ENCODE data around the gene ROBO1. TPM values are rescaled to one million over a fixed set of nuclear protein-coding genes. Genes with fewer than 3 reads are reported as not detected.

Gene ROBO1
- total RNA-seq, 2 experiments from 2014 or later, result 3.0 to 3.1 TPM

GRCh38 chr3:78937475-78937874 lies 830.3 kb downstream of the ROBO1 start:
- Mint-ChIP-seq H3K9me3 (ENCODE audit: insufficient read depth) (no peaks in the 10 kb centered on the region), H3K36me3 (ENCODE audit: low read depth) (no peaks in the 10 kb centered on the region), H3K4me3 (no peak overlapping the region), H3K27me3 (ENCODE audit: low read depth) (no peaks in the 10 kb centered on the region), H3K4me1 (ENCODE audit: low read depth) (no peaks in the 10 kb centered on the region), H3K27ac (no peak overlapping the region)
- CTCF ChIA-PET, result no interaction called here
- ATAC-seq (no peak), DNase-seq (no peak)
- POLR2A ChIA-PET, result no interaction called here

- CTCF ChIA-PET, result no interaction called here
- Mint-ChIP-seq H3K4me1 (ENCODE audit: low read depth) (no peaks in the 10 kb centered on the region), H3K27me3 (ENCODE audit: low read depth) (no peaks in the 10 kb centered on the region), H3K9me3 (ENCODE audit: insufficient read depth) (no peaks in the 10 kb centered on the region), H3K36me3 (ENCODE audit: low read depth) (no peaks in the 10 kb centered on the region), H3K4me3 (no peak overlapping the region), H3K27ac (no peak overlapping the region)
- no peak for ATAC-seq
- POLR2A ChIA-PET, result no interaction called here
- no peak for DNase-seq
Observed at GRCh38 chr3:78927759-78928158, 840.0 kb downstream of the ROBO1 start.

GRCh38 chr3:78926523-78926922 lies 841.3 kb downstream of the ROBO1 start:
- H3K36me3 Mint-ChIP-seq (ENCODE audit: low read depth), result no peaks in the 10 kb centered on the region
- CTCF ChIA-PET, result no interaction called here
- no peaks in the 10 kb centered on the region for H3K9me3 Mint-ChIP-seq (ENCODE audit: insufficient read depth)
- DNase-seq (no peak), ATAC-seq (no peak)
- no peaks in the 10 kb centered on the region for H3K4me1 Mint-ChIP-seq (ENCODE audit: low read depth)
- no peaks in the 10 kb centered on the region for H3K27me3 Mint-ChIP-seq (ENCODE audit: low read depth)
- no peak overlapping the region for H3K4me3 Mint-ChIP-seq
- POLR2A ChIA-PET, result no interaction called here
- no peak overlapping the region for H3K27ac Mint-ChIP-seq

GRCh38 chr3:78924711-78925110 lies 843.1 kb downstream of the ROBO1 start:
- Mint-ChIP-seq H3K4me3 (no peak overlapping the region), H3K36me3 (ENCODE audit: low read depth) (no peaks in the 10 kb centered on the region), H3K4me1 (ENCODE audit: low read depth) (no peaks in the 10 kb centered on the region), H3K27me3 (ENCODE audit: low read depth) (no peaks in the 10 kb centered on the region), H3K9me3 (ENCODE audit: insufficient read depth) (no peaks in the 10 kb centered on the region), H3K27ac (no peak overlapping the region)
- ChIA-PET POLR2A (no interaction called here), CTCF (no interaction called here)
- DNase-seq (no peak), ATAC-seq (no peak)

GRCh38 chr3:78919021-78919755 lies 848.6 kb downstream of the ROBO1 start:
- DNase-seq, result no peak
- ChIA-PET CTCF (interaction anchor here (0.8 kb wide), 1 partner anchor 188 kb away, joined by 3 read pairs; no protein-coding TSS in a partner anchor), POLR2A (no interaction called here)
- no peaks in the 10 kb centered on the region for H3K4me1 Mint-ChIP-seq (ENCODE audit: low read depth)
- no peak for ATAC-seq
- H3K36me3 Mint-ChIP-seq (ENCODE audit: low read depth), result no peaks in the 10 kb centered on the region
- no peak overlapping the region for H3K4me3 Mint-ChIP-seq
- no peaks in the 10 kb centered on the region for H3K9me3 Mint-ChIP-seq (ENCODE audit: insufficient read depth)
- H3K27ac Mint-ChIP-seq, result no peak overlapping the region
- H3K27me3 Mint-ChIP-seq (ENCODE audit: low read depth), result no peaks in the 10 kb centered on the region

- Mint-ChIP-seq H3K4me1 (ENCODE audit: low read depth) (no peaks in the 10 kb centered on the region), H3K27me3 (ENCODE audit: low read depth) (no peaks in the 10 kb centered on the region), H3K36me3 (ENCODE audit: low read depth) (no peaks in the 10 kb centered on the region), H3K27ac (no peak overlapping the region), H3K4me3 (no peak overlapping the region), H3K9me3 (ENCODE audit: insufficient read depth) (no peaks in the 10 kb centered on the region)
- CTCF ChIA-PET, result no interaction called here
- DNase-seq (no peak), ATAC-seq (no peak)
- POLR2A ChIA-PET, result no interaction called here
Observed at GRCh38 chr3:78918361-78919020, 849.3 kb downstream of the ROBO1 start.

GRCh38 chr3:78917536-78917935 lies 850.3 kb downstream of the ROBO1 start:
- DNase-seq, result no peak
- H3K9me3 Mint-ChIP-seq (ENCODE audit: insufficient read depth), result no peaks in the 10 kb centered on the region
- no peak for ATAC-seq
- H3K4me1 Mint-ChIP-seq (ENCODE audit: low read depth), result no peaks in the 10 kb centered on the region
- POLR2A ChIA-PET, result no interaction called here
- H3K4me3 Mint-ChIP-seq, result no peak overlapping the region
- H3K36me3 Mint-ChIP-seq (ENCODE audit: low read depth), result no peaks in the 10 kb centered on the region
- H3K27ac Mint-ChIP-seq, result no peak overlapping the region
- H3K27me3 Mint-ChIP-seq (ENCODE audit: low read depth), result no peaks in the 10 kb centered on the region
- CTCF ChIA-PET, result no interaction called here

- no peaks in the 10 kb centered on the region for H3K4me1 Mint-ChIP-seq (ENCODE audit: low read depth)
- ChIA-PET POLR2A (no interaction called here), CTCF (no interaction called here)
- H3K27ac Mint-ChIP-seq, result no peak overlapping the region
- DNase-seq (no peak), ATAC-seq (no peak)
- no peaks in the 10 kb centered on the region for H3K36me3 Mint-ChIP-seq (ENCODE audit: low read depth)
- H3K4me3 Mint-ChIP-seq, result no peak overlapping the region
- no peaks in the 10 kb centered on the region for H3K9me3 Mint-ChIP-seq (ENCODE audit: insufficient read depth)
- H3K27me3 Mint-ChIP-seq (ENCODE audit: low read depth), result no peaks in the 10 kb centered on the region
Observed at GRCh38 chr3:78913711-78914110, 854.1 kb downstream of the ROBO1 start.

GRCh38 chr3:78912687-78913086 lies 855.1 kb downstream of the ROBO1 start:
- DNase-seq (no peak), ATAC-seq (no peak)
- POLR2A ChIA-PET, result no interaction called here
- no peaks in the 10 kb centered on the region for H3K9me3 Mint-ChIP-seq (ENCODE audit: insufficient read depth)
- no peak overlapping the region for H3K4me3 Mint-ChIP-seq
- H3K27ac Mint-ChIP-seq, result no peak overlapping the region
- H3K36me3 Mint-ChIP-seq (ENCODE audit: low read depth), result no peaks in the 10 kb centered on the region
- no peaks in the 10 kb centered on the region for H3K4me1 Mint-ChIP-seq (ENCODE audit: low read depth)
- H3K27me3 Mint-ChIP-seq (ENCODE audit: low read depth), result no peaks in the 10 kb centered on the region
- CTCF ChIA-PET, result no interaction called here

GRCh38 chr3:78912259-78912658 lies 855.5 kb downstream of the ROBO1 start:
- Mint-ChIP-seq H3K36me3 (ENCODE audit: low read depth) (no peaks in the 10 kb centered on the region), H3K27me3 (ENCODE audit: low read depth) (no peaks in the 10 kb centered on the region), H3K4me3 (no peak overlapping the region), H3K9me3 (ENCODE audit: insufficient read depth) (peaks cover 3% of the 10 kb centered on the region), H3K4me1 (ENCODE audit: low read depth) (no peaks in the 10 kb centered on the region), H3K27ac (no peak overlapping the region)
- POLR2A ChIA-PET, result no interaction called here
- CTCF ChIA-PET, result no interaction called here
- ATAC-seq (no peak), DNase-seq (no peak)

GRCh38 chr3:78911394-78911793 lies 856.4 kb downstream of the ROBO1 start:
- no peak overlapping the region for H3K4me3 Mint-ChIP-seq
- H3K27me3 Mint-ChIP-seq (ENCODE audit: low read depth), result no peaks in the 10 kb centered on the region
- H3K27ac Mint-ChIP-seq, result no peak overlapping the region
- H3K4me1 Mint-ChIP-seq (ENCODE audit: low read depth), result no peaks in the 10 kb centered on the region
- ChIA-PET CTCF (no interaction called here), POLR2A (no interaction called here)
- peaks cover 7% of the 10 kb centered on the region for H3K9me3 Mint-ChIP-seq (ENCODE audit: insufficient read depth)
- ATAC-seq (no peak), DNase-seq (no peak)
- no peaks in the 10 kb centered on the region for H3K36me3 Mint-ChIP-seq (ENCODE audit: low read depth)

GRCh38 chr3:78908236-78908635 lies 859.6 kb downstream of the ROBO1 start:
- H3K4me1 Mint-ChIP-seq (ENCODE audit: low read depth), result no peaks in the 10 kb centered on the region
- H3K27me3 Mint-ChIP-seq (ENCODE audit: low read depth), result no peaks in the 10 kb centered on the region
- CTCF ChIA-PET, result no interaction called here
- no peaks in the 10 kb centered on the region for H3K36me3 Mint-ChIP-seq (ENCODE audit: low read depth)
- no peak overlapping the region for H3K4me3 Mint-ChIP-seq
- H3K27ac Mint-ChIP-seq, result no peak overlapping the region
- DNase-seq (no peak), ATAC-seq (no peak)
- POLR2A ChIA-PET, result no interaction called here
- peaks cover 7% of the 10 kb centered on the region for H3K9me3 Mint-ChIP-seq (ENCODE audit: insufficient read depth)

GRCh38 chr3:78907367-78907766 lies 860.4 kb downstream of the ROBO1 start:
- no peaks in the 10 kb centered on the region for H3K27me3 Mint-ChIP-seq (ENCODE audit: low read depth)
- H3K27ac Mint-ChIP-seq, result no peak overlapping the region
- POLR2A ChIA-PET, result no interaction called here
- H3K4me3 Mint-ChIP-seq, result no peak overlapping the region
- ATAC-seq (no peak), DNase-seq (no peak)
- no peaks in the 10 kb centered on the region for H3K36me3 Mint-ChIP-seq (ENCODE audit: low read depth)
- CTCF ChIA-PET, result no interaction called here
- H3K9me3 Mint-ChIP-seq (ENCODE audit: insufficient read depth), result peaks cover 7% of the 10 kb centered on the region
- H3K4me1 Mint-ChIP-seq (ENCODE audit: low read depth), result no peaks in the 10 kb centered on the region

Measured in activated CD8-positive, alpha-beta T cell treated with anti-CD3 and anti-CD28 coated beads, Interleukin-2, amount 10 ng/mL, durations not matched to agents 7 days and 5 days (primary cell).